ENCODE data around the gene PLD2. TPM values are rescaled to one million over a fixed set of nuclear protein-coding genes. Genes with fewer than 3 reads are reported as not detected.

The PLD2 gene
- 3.7 and 9.2 TPM in 2 replicates for total RNA-seq (2014; rRNA removed; shearing (Covaris generic))

GRCh38 chr17:4806777-4807604 is at the start of gene PLD2:
TSS of gene PLD2 (plus strand) at chr17:4807152. CDS start at chr17:4807773, 621 bp downstream.
- DNase-seq (ENCODE audit: low read depth) = peak; percentile 94

- no peak for DNase-seq (ENCODE audit: low read depth)
Measured at GRCh38 chr17:4759776-4760236, 47.1 kb upstream of the PLD2 start.

- DNase-seq (ENCODE audit: low read depth) = no peak
Measured at GRCh38 chr17:4764595-4764994, 42.4 kb upstream of the PLD2 start.

- no peak for DNase-seq (ENCODE audit: low read depth)
Measured at GRCh38 chr17:4766201-4766600, 40.8 kb upstream of the PLD2 start.

- DNase-seq (ENCODE audit: low read depth) = no peak
Measured at GRCh38 chr17:4766723-4767122, 40.2 kb upstream of the PLD2 start.

- DNase-seq (ENCODE audit: low read depth) = no peak
Measured at GRCh38 chr17:4768298-4768697, 38.7 kb upstream of the PLD2 start.

- no peak for DNase-seq (ENCODE audit: low read depth)
Measured at GRCh38 chr17:4769628-4770027, 37.3 kb upstream of the PLD2 start.

GRCh38 chr17:4771519-4772234 is 35.3 kb upstream of the PLD2 start, which contains the start of gene TM4SF5:
TSS of gene TM4SF5 (plus strand) at chr17:4771886. CDS start at chr17:4771923, 37 bp downstream.
- peak; percentile 62 for DNase-seq (ENCODE audit: low read depth)

- DNase-seq (ENCODE audit: low read depth) = no peak
Measured at GRCh38 chr17:4772235-4772613, 34.7 kb upstream of the PLD2 start.

GRCh38 chr17:4777969-4778760 is 28.8 kb upstream of the PLD2 start:
- DNase-seq (ENCODE audit: low read depth) = no peak

- DNase-seq (ENCODE audit: low read depth) = no peak
Measured at GRCh38 chr17:4780325-4780955, 26.5 kb upstream of the PLD2 start.

GRCh38 chr17:4782652-4783051 is 24.3 kb upstream of the PLD2 start:
- DNase-seq (ENCODE audit: low read depth) = no peak

- DNase-seq (ENCODE audit: low read depth) = no peak
Measured at GRCh38 chr17:4785311-4786105, 21.4 kb upstream of the PLD2 start.

GRCh38 chr17:4786106-4786511 is 20.8 kb upstream of the PLD2 start, which contains the start of gene VMO1:
TSS of gene VMO1 (minus strand) at chr17:4786364. CDS start at chr17:4786352, 12 bp downstream.
- peak; percentile 58 for DNase-seq (ENCODE audit: low read depth)

GRCh38 chr17:4786516-4786915 is 20.4 kb upstream of the PLD2 start:
- no peak for DNase-seq (ENCODE audit: low read depth)

GRCh38 chr17:4788159-4788806 is 18.7 kb upstream of the PLD2 start:
- DNase-seq (ENCODE audit: low read depth) = no peak

GRCh38 chr17:4788807-4789700 is 17.9 kb upstream of the PLD2 start, which contains the start of gene GLTPD2:
TSS of gene GLTPD2 (plus strand) at chr17:4788964. CDS start at chr17:4789012, 48 bp downstream.
- no peak for DNase-seq (ENCODE audit: low read depth)

- DNase-seq (ENCODE audit: low read depth) = no peak
Measured at GRCh38 chr17:4789701-4789950, 17.3 kb upstream of the PLD2 start.

Data from Daoy (cell line).